A673 (cell line): ENCODE measurements around the gene C3orf22. TPM values are rescaled to one million over a fixed set of nuclear protein-coding genes. Genes with fewer than 3 reads are reported as not detected.

Source experiments
- BruUV-seq: library from RNA; stranded (reverse); fragments of 400-500 nt; replicated peaks from 2 replicates; lab custom pipeline; 2021; lab: Mats Ljungman, UMichigan
- CTCF ChIA-PET: fragments of 300-600 bp; sonication (Branson Sonifier 250); formaldehyde crosslinking; loops from one replicate; lab custom pipeline; 2022; ENCODE audit warnings: antibody characterized with exemption; lab: Charles Lee
- POLR2A ChIA-PET: fragments of 300-600 bp; sonication (Branson Sonifier 250); formaldehyde crosslinking; loops from one replicate; lab custom pipeline; 2022; ENCODE audit warnings: antibody characterized with exemption; ENCODE audit not compliant: low non-redundant PET; lab: Charles Lee
- DNase-seq: peaks from one replicate; pipeline ENCODE4 v3.0.0-alpha.2; 2015; ENCODE audit warnings: low spot score
- H3K27ac ChIP-seq: fragments of 200-600 bp; sonication (generic); 2 replicates; pipeline ENCODE4 v1.5.1; 2016; ENCODE audit warnings: mixed run types, low read depth, mild to moderate bottlenecking, mixed read lengths, antibody characterized with exemption, low read length; ENCODE audit not compliant: poor library complexity, severe bottlenecking
- H3K27me3 ChIP-seq: fragments of 200-600 bp; sonication (generic); replicated peaks from 2 replicates; pipeline ENCODE4 v1.6.1; 2017; ENCODE audit warnings: mixed run types, low read depth, mild to moderate bottlenecking, mixed read lengths, antibody characterized with exemption, low read length; ENCODE audit not compliant: insufficient read depth, poor library complexity
- H3K36me3 ChIP-seq: fragments of 200-600 bp; sonication (generic); 2 replicates; pipeline ENCODE4 v1.6.1; 2016; ENCODE audit warnings: mixed run types, mild to moderate bottlenecking, mixed read lengths, antibody characterized with exemption, low read length; ENCODE audit not compliant: insufficient read depth, poor library complexity, severe bottlenecking
- H3K4me1 ChIP-seq: fragments of 200-600 bp; sonication (generic); 2 replicates; pipeline ENCODE4 v1.6.1; 2017; ENCODE audit warnings: mixed run types, mild to moderate bottlenecking, mixed read lengths, antibody characterized with exemption, low read length; ENCODE audit not compliant: insufficient read depth, poor library complexity, severe bottlenecking
- H3K4me3 ChIP-seq: fragments of 200-600 bp; sonication (generic); 2 replicates; pipeline ENCODE4 v1.5.1; 2016; ENCODE audit warnings: low read depth, mixed run types, mild to moderate bottlenecking, mixed read lengths, low read length; ENCODE audit not compliant: poor library complexity, severe bottlenecking
- H3K9me3 ChIP-seq: fragments of 200-600 bp; sonication (generic); 2 replicates; pipeline ENCODE4 v1.6.1; 2016; ENCODE audit warnings: mixed run types, low read depth, mild to moderate bottlenecking, mixed read lengths, antibody characterized with exemption, low read length; ENCODE audit not compliant: poor library complexity, severe bottlenecking
- CTCF ChIP-seq: fragments of 300-800, 200-600 bp; sonication (generic); conservative IDR thresholded peaks from 2 replicates; pipeline ENCODE4 v1.5.1; 2017; ENCODE audit warnings: low read depth, mild to moderate bottlenecking, antibody characterized with exemption, low read length, moderate library complexity, mixed read lengths
- EZH2 ChIP-seq: fragments of 200-600 bp; sonication (generic); IDR thresholded peaks from 2 replicates; pipeline ENCODE4 v1.6.1; 2017; ENCODE audit warnings: borderline replicate concordance, low read depth, mild to moderate bottlenecking, mixed read lengths, antibody characterized with exemption, low read length; ENCODE audit not compliant: poor library complexity, severe bottlenecking
- intact Hi-C: fragments of 100-400 bp; cut with micrococcal nuclease; formaldehyde crosslinking; loops from one replicate; pipeline ENCODE4 v1.10.0; 2022; ENCODE audit not compliant: unreplicated experiment
- total RNA-seq: library from RNA; stranded (reverse); gene quantifications from 2 replicates; pipeline ENCODE4 v1.2.3, GENCODE V29; 2021

C3orf22 gene
- total RNA-seq, 1 experiment from 2014 or later: not detected

- H3K9me3 ChIP-seq: no peaks in the 10 kb centered on the region
- BruUV-seq: no TSS peak
- H3K27me3 ChIP-seq: no peaks in the 10 kb centered on the region
- POLR2A ChIA-PET: no interaction called here
- H3K4me3 ChIP-seq: no peak overlapping the region
- intact Hi-C loops: no loop called here
- H3K27ac ChIP-seq: no peak overlapping the region
- no peak for DNase-seq
- TF ChIP-seq EZH2: no peak
- TF ChIP-seq CTCF: no peak
- no peaks in the 10 kb centered on the region for H3K4me1 ChIP-seq
- CTCF ChIA-PET: no interaction called here
- H3K36me3 ChIP-seq: no peaks in the 10 kb centered on the region
Observed at GRCh38 chr3:126547721-126548120, 11.0 kb downstream of the C3orf22 start.

- Histone ChIP-seq H3K9me3 (no peaks in the 10 kb centered on the region), H3K4me3 (no peak overlapping the region), H3K27me3 (no peaks in the 10 kb centered on the region), H3K36me3 (no peaks in the 10 kb centered on the region), H3K27ac (no peak overlapping the region), H3K4me1 (no peaks in the 10 kb centered on the region)
- no TSS peak for BruUV-seq
- intact Hi-C loops: no loop called here
- DNase-seq: no peak
- TF ChIP-seq EZH2: no peak
- no peak for TF ChIP-seq CTCF
- POLR2A ChIA-PET: no interaction called here
- CTCF ChIA-PET: no interaction called here
Observed at GRCh38 chr3:126546549-126547239, 12.0 kb downstream of the C3orf22 start.

GRCh38 chr3:126546013-126546412, 12.7 kb downstream of the C3orf22 start:
- H3K4me3 ChIP-seq: no peak overlapping the region
- BruUV-seq: no TSS peak
- H3K4me1 ChIP-seq: no peaks in the 10 kb centered on the region
- CTCF ChIA-PET: no interaction called here
- DNase-seq: no peak
- H3K9me3 ChIP-seq: no peaks in the 10 kb centered on the region
- no peak for TF ChIP-seq CTCF
- POLR2A ChIA-PET: no interaction called here
- no peaks in the 10 kb centered on the region for H3K27me3 ChIP-seq
- H3K27ac ChIP-seq: no peak overlapping the region
- H3K36me3 ChIP-seq: no peaks in the 10 kb centered on the region
- intact Hi-C loops: no loop called here
